Measurements from ENCODE around the gene OSM.

Gene OSM

GRCh38 chr22:30297991-30298701 is 31.5 kb upstream of the OSM start:
- DNase-seq (ENCODE audit: low spot score): no peak

- DNase-seq (ENCODE audit: low spot score): no peak
Measured at GRCh38 chr22:30297276-30297990, 30.8 kb upstream of the OSM start.

GRCh38 chr22:30296833-30297232 is 30.2 kb upstream of the OSM start:
- no peak for DNase-seq (ENCODE audit: low spot score)

GRCh38 chr22:30296324-30296723 is 29.7 kb upstream of the OSM start:
- no peak for DNase-seq (ENCODE audit: low spot score)

GRCh38 chr22:30295576-30295975 is 28.9 kb upstream of the OSM start:
- DNase-seq (ENCODE audit: low spot score): no peak

GRCh38 chr22:30294830-30295229 is 28.2 kb upstream of the OSM start:
- no peak for DNase-seq (ENCODE audit: low spot score)

GRCh38 chr22:30294066-30294465 is 27.4 kb upstream of the OSM start:
- DNase-seq (ENCODE audit: low spot score): no peak

GRCh38 chr22:30293026-30293425 is 26.4 kb upstream of the OSM start:
- no peak for DNase-seq (ENCODE audit: low spot score)

- DNase-seq (ENCODE audit: low spot score): no peak
Measured at GRCh38 chr22:30292069-30292970, 25.7 kb upstream of the OSM start.

- peak; percentile 84 for DNase-seq (ENCODE audit: low spot score)
Measured at GRCh38 chr22:30291058-30291892, 24.6 kb upstream of the OSM start.

GRCh38 chr22:30290342-30291057 is 23.8 kb upstream of the OSM start:
- peak; percentile 82 for DNase-seq (ENCODE audit: low spot score)

- no peak for DNase-seq (ENCODE audit: low spot score)
Measured at GRCh38 chr22:30289980-30290313, 23.3 kb upstream of the OSM start.

- peak; percentile 98 for DNase-seq (ENCODE audit: low spot score)
Measured at GRCh38 chr22:30289141-30289979, 22.7 kb upstream of the OSM start, which contains the start of gene CASTOR1. TSS of gene CASTOR1 (minus strand) at chr22:30289505. CDS start at chr22:30289497, 8 bp downstream.

- no peak for DNase-seq (ENCODE audit: low spot score)
Measured at GRCh38 chr22:30288419-30289140, 21.9 kb upstream of the OSM start.

- peak; percentile 96 for DNase-seq (ENCODE audit: low spot score)
Measured at GRCh38 chr22:30287648-30288418, 21.2 kb upstream of the OSM start.

GRCh38 chr22:30286813-30287647 is 20.4 kb upstream of the OSM start:
- peak; percentile 71 for DNase-seq (ENCODE audit: low spot score)

GRCh38 chr22:30286331-30286730 is 19.7 kb upstream of the OSM start:
- no peak for DNase-seq (ENCODE audit: low spot score)

- no peak for DNase-seq (ENCODE audit: low spot score)
Measured at GRCh38 chr22:30285846-30286200, 19.2 kb upstream of the OSM start.
